ENCODE measurements around the gene GALNT2.

GALNT2 gene

GRCh38 chr1:230066466-230067404 is at the start of gene GALNT2:
TSS of gene GALNT2 (plus strand) at chr1:230067238. CDS start at chr1:230067281, 43 bp downstream.
- Histone ChIP-seq H3K27me3 (no peaks in the 10 kb centered on the region), H4K20me1 (peaks cover 44% of the 10 kb centered on the region), H3K36me3 (no peaks in the 10 kb centered on the region), H3K4me2 (peak within 1 kb of the TSS; percentile 88), H3K9me3 (peaks cover 24% of the 10 kb centered on the region), H3K4me1 (peaks cover 26% of the 10 kb centered on the region), H3K27ac (peak within 1 kb of the TSS; percentile 94), H3K4me3 (peak within 1 kb of the TSS; percentile 87), H3K9ac (peak within 1 kb of the TSS; percentile 95)
- no peak for TF ChIP-seq Cebpa-rat (IDR thresholded peaks at IDR 0.05)

DNA sequence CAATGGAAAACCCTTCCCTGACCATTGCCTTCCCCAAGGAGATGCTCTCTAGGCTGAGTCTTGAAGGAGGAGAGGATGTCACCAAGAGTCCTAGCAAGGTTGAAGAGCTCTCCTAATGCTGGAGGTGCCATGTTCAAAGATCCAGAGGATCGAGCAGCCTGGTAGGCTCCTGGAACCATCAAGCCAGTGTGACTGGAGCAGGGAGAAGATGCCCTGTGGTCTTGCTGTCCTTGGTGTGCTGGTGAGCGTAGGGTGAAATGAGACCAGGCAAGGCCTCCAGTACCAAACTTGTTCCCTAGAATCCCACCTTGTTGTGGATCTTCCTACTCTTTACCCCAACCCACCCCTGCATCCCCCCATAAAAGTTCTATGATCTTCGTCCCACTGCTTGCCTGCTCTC is 46.6 kb upstream of the GALNT2 start:
- no peak overlapping the region for H3K4me2 ChIP-seq
- no peak overlapping the region for H3K4me3 ChIP-seq
- no peaks in the 10 kb centered on the region for H3K27me3 ChIP-seq
- no peaks in the 10 kb centered on the region for H3K36me3 ChIP-seq
- no peak for TF ChIP-seq Cebpa-rat (IDR thresholded peaks at IDR 0.05)
- no peak overlapping the region for H3K9ac ChIP-seq
- 0 out of 2 replicates have a peak, but pooled peaks cover 6% of the 10 kb centered on the region for H3K9me3 ChIP-seq
- H4K20me1 ChIP-seq = no peaks in the 10 kb centered on the region
- H3K4me1 ChIP-seq = no peaks in the 10 kb centered on the region
- no peak overlapping the region for H3K27ac ChIP-seq

DNA sequence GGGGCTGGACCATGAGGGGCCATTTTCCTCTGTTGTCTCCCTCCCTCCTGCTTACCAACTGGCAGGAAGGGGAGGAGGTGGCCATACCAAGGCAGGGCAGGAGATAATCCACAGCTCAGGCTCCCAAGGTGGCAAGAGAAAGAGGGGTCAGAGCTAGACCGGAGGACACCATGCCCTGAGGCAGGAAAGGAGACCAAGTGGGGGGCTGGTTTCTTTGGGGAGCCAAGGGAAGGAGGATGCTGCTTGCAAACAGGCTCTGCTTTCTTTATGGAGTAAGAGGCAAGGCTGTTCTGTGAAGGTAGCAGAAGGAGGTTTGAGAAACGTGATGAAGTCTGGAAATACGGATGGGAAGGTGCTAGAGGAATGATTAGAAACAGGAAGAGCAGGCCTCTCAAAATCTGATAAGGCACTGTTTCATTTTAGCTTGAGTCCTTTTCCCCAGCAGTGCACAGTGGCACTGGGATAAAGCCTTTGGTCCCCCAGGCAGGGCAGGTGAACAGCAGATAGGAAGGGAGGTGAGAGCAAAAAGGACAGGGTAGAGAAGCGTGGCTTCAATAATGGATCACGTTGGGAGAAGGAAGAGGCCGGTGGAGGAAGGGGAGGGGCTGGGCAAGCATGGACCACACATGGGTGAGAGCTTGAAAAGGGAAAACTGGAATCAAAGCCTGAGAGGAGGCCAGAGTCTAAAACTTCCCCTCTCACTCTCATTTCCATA is 44.2 kb upstream of the GALNT2 start:
- Histone ChIP-seq H3K27ac (no peak overlapping the region), H3K9me3 (0 out of 2 replicates have a peak, but pooled peaks cover 13% of the 10 kb centered on the region), H3K27me3 (no peaks in the 10 kb centered on the region), H3K4me3 (no peak overlapping the region), H3K9ac (no peak overlapping the region), H3K4me2 (no peak overlapping the region), H3K4me1 (peaks cover 13% of the 10 kb centered on the region), H4K20me1 (no peaks in the 10 kb centered on the region), H3K36me3 (no peaks in the 10 kb centered on the region)
- TF ChIP-seq Cebpa-rat (IDR thresholded peaks at IDR 0.05) = no peak

DNA sequence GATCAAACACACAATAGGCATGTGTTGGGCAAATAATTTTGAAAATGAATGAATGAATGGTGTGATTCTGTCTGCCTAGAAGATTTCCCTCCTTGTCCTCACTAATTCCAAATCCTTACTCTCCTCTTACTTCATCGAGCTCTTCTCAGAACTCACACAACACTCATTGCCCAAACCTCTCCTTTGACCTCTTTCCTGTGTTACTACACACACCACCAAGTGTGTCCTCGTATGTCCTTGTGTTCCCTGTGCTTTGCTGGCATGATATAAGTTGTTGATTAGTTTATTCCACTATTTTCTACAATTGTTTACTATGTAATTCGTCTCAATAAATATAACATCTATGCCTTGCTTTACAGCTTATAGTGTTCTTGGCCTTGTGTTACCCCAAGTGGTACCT is 41.4 kb upstream of the GALNT2 start:
- Histone ChIP-seq H3K36me3 (no peaks in the 10 kb centered on the region), H3K27ac (no peak overlapping the region), H3K4me2 (no peak overlapping the region), H3K9me3 (0 out of 2 replicates have a peak, but pooled peaks cover 13% of the 10 kb centered on the region), H3K9ac (no peak overlapping the region), H3K27me3 (no peaks in the 10 kb centered on the region), H3K4me1 (peaks cover 25% of the 10 kb centered on the region), H4K20me1 (no peaks in the 10 kb centered on the region), H3K4me3 (no peak overlapping the region)
- TF ChIP-seq Cebpa-rat (IDR thresholded peaks at IDR 0.05) = no peak

- H3K36me3 ChIP-seq = no peaks in the 10 kb centered on the region
- no peak overlapping the region for H3K9ac ChIP-seq
- H3K9me3 ChIP-seq = 0 out of 2 replicates have a peak, but pooled peaks cover 13% of the 10 kb centered on the region
- H3K4me3 ChIP-seq = no peak overlapping the region
- TF ChIP-seq Cebpa-rat (IDR thresholded peaks at IDR 0.05) = no peak
- H3K27me3 ChIP-seq = no peaks in the 10 kb centered on the region
- H4K20me1 ChIP-seq = no peaks in the 10 kb centered on the region
- H3K27ac ChIP-seq = no peak overlapping the region
- peaks cover 25% of the 10 kb centered on the region for H3K4me1 ChIP-seq
- peak overlapping the region; percentile 53 for H3K4me2 ChIP-seq
Observed at GRCh38 chr1:230026139-230026538, 40.9 kb upstream of the GALNT2 start.

DNA sequence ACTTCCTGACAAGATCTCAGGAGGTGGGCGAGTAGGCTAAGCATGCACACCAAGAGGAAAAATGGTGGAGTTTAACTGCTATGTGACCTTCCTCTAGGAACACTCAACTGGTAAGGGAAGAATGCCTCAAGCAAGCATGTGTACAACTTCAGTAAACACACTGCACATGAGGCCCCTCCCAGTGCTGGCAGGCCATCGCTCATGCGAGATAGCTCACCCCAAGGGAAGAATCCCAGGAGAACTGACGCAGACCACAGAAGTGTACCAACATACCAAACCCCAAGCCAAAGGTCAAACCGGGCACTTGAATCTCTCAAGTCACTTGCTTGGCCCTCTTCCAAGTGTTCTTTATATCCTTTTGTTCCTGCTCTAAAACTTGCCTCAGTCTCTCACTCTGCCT is 40.5 kb upstream of the GALNT2 start:
- H3K9ac ChIP-seq = no peak overlapping the region
- H3K4me2 ChIP-seq = peak overlapping the region; percentile 53
- H3K27me3 ChIP-seq = no peaks in the 10 kb centered on the region
- peaks cover 25% of the 10 kb centered on the region for H3K4me1 ChIP-seq
- H3K4me3 ChIP-seq = no peak overlapping the region
- no peak overlapping the region for H3K27ac ChIP-seq
- no peaks in the 10 kb centered on the region for H4K20me1 ChIP-seq
- H3K36me3 ChIP-seq = no peaks in the 10 kb centered on the region
- no peak for TF ChIP-seq Cebpa-rat (IDR thresholded peaks at IDR 0.05)
- 0 out of 2 replicates have a peak, but pooled peaks cover 13% of the 10 kb centered on the region for H3K9me3 ChIP-seq

GRCh38 chr1:230028602-230029223 is 38.3 kb upstream of the GALNT2 start:
- H3K4me2 ChIP-seq = peak overlapping the region; percentile 57
- no peak overlapping the region for H3K9ac ChIP-seq
- H3K4me3 ChIP-seq = no peak overlapping the region
- H3K27ac ChIP-seq = no peak overlapping the region
- no peaks in the 10 kb centered on the region for H3K27me3 ChIP-seq
- H3K4me1 ChIP-seq = peaks cover 25% of the 10 kb centered on the region
- H3K9me3 ChIP-seq = 0 out of 2 replicates have a peak, but pooled peaks cover 13% of the 10 kb centered on the region
- TF ChIP-seq Cebpa-rat (IDR thresholded peaks at IDR 0.05) = no peak
- no peaks in the 10 kb centered on the region for H3K36me3 ChIP-seq
- H4K20me1 ChIP-seq = no peaks in the 10 kb centered on the region

- Histone ChIP-seq H3K9ac (no peak overlapping the region), H3K4me3 (no peak overlapping the region), H3K9me3 (0 out of 2 replicates have a peak, but pooled peaks cover 13% of the 10 kb centered on the region), H3K4me2 (peak overlapping the region; percentile 57), H3K27ac (no peak overlapping the region), H3K27me3 (no peaks in the 10 kb centered on the region), H4K20me1 (no peaks in the 10 kb centered on the region), H3K4me1 (peaks cover 25% of the 10 kb centered on the region), H3K36me3 (no peaks in the 10 kb centered on the region)
- TF ChIP-seq Cebpa-rat (IDR thresholded peaks at IDR 0.05) = no peak
Observed at GRCh38 chr1:230029244-230029941, 37.6 kb upstream of the GALNT2 start.
